Hepatocyte (in vitro differentiated cells): ENCODE measurements around the gene NRCAM.

Source experiments
- EZH2 ChIP-seq: fragments of 200-600 bp; sonication (generic); IDR thresholded peaks from 2 replicates; pipeline ENCODE4 v1.6.1; 2016; ENCODE audit warnings: antibody characterized with exemption, mild to moderate bottlenecking, borderline replicate concordance
- EZH2phosphoT487 ChIP-seq: fragments of 200-600 bp; sonication (generic); IDR thresholded peaks from one replicate; pipeline ENCODE4 v1.6.1; 2018; ENCODE audit warnings: antibody characterized with exemption, mild to moderate bottlenecking, low read depth, moderate library complexity; ENCODE audit not compliant: unreplicated experiment, severe bottlenecking
- TF ChIP-seq, protein P1 (sequence below): fragments of 200-600 bp; sonication (generic); IDR thresholded peaks from 2 replicates; pipeline ENCODE4 v1.5.1; 2016; ENCODE audit warnings: antibody characterized with exemption, mild to moderate bottlenecking; ENCODE audit not compliant: poor library complexity

DNA sequence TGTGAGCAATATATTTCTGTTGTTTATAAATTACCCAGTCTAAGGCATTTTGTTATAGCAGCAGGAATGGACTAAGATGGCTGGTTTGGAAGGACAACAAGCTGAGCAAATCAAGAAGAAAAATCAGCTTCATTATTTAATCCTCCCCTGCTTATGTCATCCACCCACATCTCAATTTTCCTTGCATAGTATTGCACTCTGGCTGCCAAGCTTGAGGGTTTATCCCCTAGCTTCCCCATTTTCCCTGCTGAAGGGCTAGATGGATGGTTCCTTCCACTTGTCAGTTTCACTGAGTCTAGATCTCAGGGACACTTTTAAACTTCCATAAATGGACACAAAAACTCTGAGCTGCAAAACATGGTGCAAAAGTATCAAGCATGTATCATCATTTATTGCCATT lies 250.9 kb downstream of the NRCAM start:
- TF ChIP-seq, protein P1, sequence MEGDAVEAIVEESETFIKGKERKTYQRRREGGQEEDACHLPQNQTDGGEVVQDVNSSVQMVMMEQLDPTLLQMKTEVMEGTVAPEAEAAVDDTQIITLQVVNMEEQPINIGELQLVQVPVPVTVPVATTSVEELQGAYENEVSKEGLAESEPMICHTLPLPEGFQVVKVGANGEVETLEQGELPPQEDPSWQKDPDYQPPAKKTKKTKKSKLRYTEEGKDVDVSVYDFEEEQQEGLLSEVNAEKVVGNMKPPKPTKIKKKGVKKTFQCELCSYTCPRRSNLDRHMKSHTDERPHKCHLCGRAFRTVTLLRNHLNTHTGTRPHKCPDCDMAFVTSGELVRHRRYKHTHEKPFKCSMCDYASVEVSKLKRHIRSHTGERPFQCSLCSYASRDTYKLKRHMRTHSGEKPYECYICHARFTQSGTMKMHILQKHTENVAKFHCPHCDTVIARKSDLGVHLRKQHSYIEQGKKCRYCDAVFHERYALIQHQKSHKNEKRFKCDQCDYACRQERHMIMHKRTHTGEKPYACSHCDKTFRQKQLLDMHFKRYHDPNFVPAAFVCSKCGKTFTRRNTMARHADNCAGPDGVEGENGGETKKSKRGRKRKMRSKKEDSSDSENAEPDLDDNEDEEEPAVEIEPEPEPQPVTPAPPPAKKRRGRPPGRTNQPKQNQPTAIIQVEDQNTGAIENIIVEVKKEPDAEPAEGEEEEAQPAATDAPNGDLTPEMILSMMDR, result no peak
- TF ChIP-seq EZH2 (no peak), EZH2phosphoT487 (no peak)
